Fibroblast of mammary gland (primary cell): ENCODE results near the gene P2RY8.

Experiments used
- DNase-seq: peaks from one replicate; pipeline ENCODE4 v3.0.0-alpha.2; 2010; ENCODE audit warnings: low read depth
- H3K4me3 ChIP-seq: 2 replicates; pipeline ENCODE4 v1.5.1; 2011; ENCODE audit warnings: low read depth, mild to moderate bottlenecking, low read length, moderate library complexity; ENCODE audit not compliant: control insufficient read depth
- CTCF ChIP-seq: conservative IDR thresholded peaks from 2 replicates; pipeline ENCODE4 v1.5.1; 2011; ENCODE audit warnings: low read depth, low read length, inconsistent platforms; ENCODE audit not compliant: control insufficient read depth, insufficient read depth

P2RY8 gene

GRCh38 chrX:1537031-1537715, at the start of gene P2RY8:
Gene P2RY8, minus strand, starts transcription at chrX:1537185. Its CDS starts 70,627 bp downstream, at chrX:1466558.
- no peak within 1 kb of the TSS for H3K4me3 ChIP-seq

GRCh38 chrX:1584237-1585011, 47.4 kb upstream of the P2RY8 start:
- DNase-seq = no peak
- no peak overlapping the region for H3K4me3 ChIP-seq
- no peak for TF ChIP-seq CTCF

More at GRCh38 chrX:1537031-1537715, at the start of gene P2RY8:
- peak; percentile 48 for DNase-seq
- no peak for TF ChIP-seq CTCF

- no peak overlapping the region for H3K4me3 ChIP-seq
- DNase-seq = peak; percentile 18
- TF ChIP-seq CTCF = no peak
Observed at GRCh38 chrX:1582686-1583437, 45.9 kb upstream of the P2RY8 start.

- DNase-seq = peak; percentile 43
- H3K4me3 ChIP-seq = no peak overlapping the region
- peak; percentile 83 for TF ChIP-seq CTCF
Observed at GRCh38 chrX:1581132-1581531, 44.1 kb upstream of the P2RY8 start.

GRCh38 chrX:1578511-1579173, 41.7 kb upstream of the P2RY8 start:
- DNase-seq = no peak
- H3K4me3 ChIP-seq = no peak overlapping the region
- TF ChIP-seq CTCF = no peak

GRCh38 chrX:1577845-1578244, 40.9 kb upstream of the P2RY8 start:
- H3K4me3 ChIP-seq = no peak overlapping the region
- TF ChIP-seq CTCF = no peak
- no peak for DNase-seq
